Mucosa of descending colon (tissue), 3 donors: Measurements from ENCODE around the gene VEGFC. TPM values are rescaled to one million over a fixed set of nuclear protein-coding genes. Genes with fewer than 3 reads are reported as not detected.

Experiments
- ATAC-seq: fragments of 200-7000 bp; cut with Tn5 transposase; one replicate; pipeline ENCODE4 v1.9.1; 2020; ENCODE audit warnings: mild to moderate bottlenecking, moderate library complexity
- DNase-seq, 3 donors: peaks; one replicate each; pipeline ENCODE4 v3.0.0-alpha.2; 2020
- H3K36me3 ChIP-seq: fragments of 200-600 bp; one replicate; pipeline ENCODE4 v1.8.0; 2021; ENCODE audit warnings: low read depth, mild to moderate bottlenecking
- H3K4me1 ChIP-seq: fragments of 200-600 bp; one replicate; pipeline ENCODE4 v1.8.0; 2021; ENCODE audit warnings: low read depth, mild to moderate bottlenecking
- H3K4me3 ChIP-seq: fragments of 200-600 bp; one replicate; pipeline ENCODE4 v1.8.0; 2021; ENCODE audit warnings: mild to moderate bottlenecking
- H3K9me3 ChIP-seq: fragments of 200-600 bp; one replicate; pipeline ENCODE4 v1.8.0; 2021; ENCODE audit warnings: mild to moderate bottlenecking
- CTCF ChIP-seq: fragments of 200-600 bp; IDR thresholded peaks from one replicate; pipeline ENCODE4 v1.8.0; 2022; ENCODE audit warnings: antibody characterized with exemption, mild to moderate bottlenecking
- intact Hi-C, 2 donors: fragments of 100-400 bp; cut with DNase I in 1 of 2; cut with micrococcal nuclease in 1 of 2; formaldehyde crosslinking; loops; one replicate each; pipeline versions ENCODE4 v1.11.0 to v1.11.1; 2022; cut with DNase I, micrococcal nuclease
- total RNA-seq, 3 donors: library from RNA; stranded (reverse); fragmentation: NEBNext Ultra II Directional in 2 of 3; extraction: Animal tissue kit (Norgen Biotek cat#: 25700) in 2 of 3; gene quantifications; one replicate each; pipeline versions ENCODE4 v1.2.1 to v1.2.4, GENCODE V29; 2021 to 2023
- donor health status: DM: no; HTN: no; CAD: no; lungs with moderate emphysema.
- donor health status: DM: no; HTN: no; CAD: no.
- donor health status: DM: no; HTN: yes; CAD: no.

VEGFC gene
- total RNA-seq, 3 donors from 2014 or later: 1.2 to 5.3 (median 3.4) TPM

- Histone ChIP-seq H3K36me3 (no peaks in the 10 kb centered on the region), H3K4me3 (no peak overlapping the region), H3K4me1 (no peaks in the 10 kb centered on the region), H3K9me3 (no peaks in the 10 kb centered on the region)
- DNase-seq (no peak), ATAC-seq (no peak)
- intact Hi-C loops: no loop called here
- no peak for TF ChIP-seq CTCF
Measured at GRCh38 chr4:176824645-176825366, 32.1 kb upstream of the VEGFC start.

GRCh38 chr4:176818531-176818930 lies 25.8 kb upstream of the VEGFC start:
- Histone ChIP-seq H3K9me3 (no peaks in the 10 kb centered on the region), H3K4me3 (no peak overlapping the region), H3K4me1 (no peaks in the 10 kb centered on the region), H3K36me3 (no peaks in the 10 kb centered on the region)
- intact Hi-C loops: no loop called here
- DNase-seq (no peak), ATAC-seq (no peak)
- TF ChIP-seq CTCF: no peak

GRCh38 chr4:176817204-176817603 lies 24.5 kb upstream of the VEGFC start:
- Histone ChIP-seq H3K4me3 (no peak overlapping the region), H3K4me1 (no peaks in the 10 kb centered on the region), H3K9me3 (no peaks in the 10 kb centered on the region), H3K36me3 (no peaks in the 10 kb centered on the region)
- no peak for DNase-seq
- ATAC-seq: no peak
- intact Hi-C loops: no loop called here
- no peak for TF ChIP-seq CTCF

- Histone ChIP-seq H3K9me3 (no peaks in the 10 kb centered on the region), H3K4me3 (no peak overlapping the region), H3K4me1 (no peaks in the 10 kb centered on the region), H3K36me3 (no peaks in the 10 kb centered on the region)
- intact Hi-C loops: no loop called here
- DNase-seq (no peak), ATAC-seq (no peak)
- TF ChIP-seq CTCF: no peak
Measured at GRCh38 chr4:176814770-176815169, 22.0 kb upstream of the VEGFC start.

GRCh38 chr4:176810481-176811249 lies 17.9 kb upstream of the VEGFC start:
- no peak overlapping the region for H3K4me3 ChIP-seq

More at GRCh38 chr4:176810481-176811249, 17.9 kb upstream of the VEGFC start:
- DNase-seq (no peak), ATAC-seq (no peak)
- intact Hi-C loops: no loop called here
- Histone ChIP-seq H3K36me3 (no peaks in the 10 kb centered on the region), H3K4me1 (no peaks in the 10 kb centered on the region), H3K9me3 (peaks cover 4% of the 10 kb centered on the region)
- TF ChIP-seq CTCF: no peak
